Fibroblast of lung (primary cell): Measurements from ENCODE around the gene PCF11. TPM values are rescaled to one million over a fixed set of nuclear protein-coding genes. Genes with fewer than 3 reads are reported as not detected.

ENCODE experiments used
- DNase-seq, 2 donors: peaks; one replicate each; pipeline versions ENCODE4 v3.0.0 to v3.0.0-alpha.2; 2010; ENCODE audit warnings: low read depth in 2 of 2
- H2AFZ ChIP-seq: 2 replicates; pipeline ENCODE4 v1.5.1; 2012; ENCODE audit warnings: low read length, control low read depth, inconsistent platforms
- H3K27ac ChIP-seq: 2 replicates; pipeline ENCODE4 v1.5.1; 2011; ENCODE audit warnings: low read length, control low read depth; ENCODE audit not compliant: insufficient read depth
- H3K27me3 ChIP-seq: 2 replicates; pipeline ENCODE4 v1.5.1; 2011; ENCODE audit warnings: mild to moderate bottlenecking, low read length; ENCODE audit not compliant: control insufficient read depth, insufficient read depth
- H3K36me3 ChIP-seq: 2 replicates; pipeline ENCODE4 v1.5.1; 2011; ENCODE audit warnings: low read length; ENCODE audit not compliant: control insufficient read depth, insufficient read depth
- H3K4me1 ChIP-seq: 2 replicates; pipeline ENCODE4 v1.5.1; 2011; ENCODE audit warnings: low read length; ENCODE audit not compliant: control insufficient read depth, insufficient read depth; ENCODE audit errors: extremely low read depth
- H3K4me2 ChIP-seq: 2 replicates; pipeline ENCODE4 v1.5.1; 2011; ENCODE audit warnings: low read length, control low read depth; ENCODE audit not compliant: insufficient read depth; ENCODE audit errors: extremely low read depth
- H3K4me3 ChIP-seq, 4 experiments: fragments of 200-600 bp in 1 of 4; sonication (generic) in 1 of 4; replicated peaks in 1 of 4; 2 replicates each; pipeline ENCODE4 v1.5.1; 2011 to 2016; ENCODE audit warnings: low read length in 4 of 4, low read depth in 3 of 4, mild to moderate bottlenecking in 3 of 4, control low read depth in 2 of 4, inconsistent platforms in 1 of 4, mixed read lengths in 1 of 4; ENCODE audit not compliant: insufficient read depth in 1 of 4; ENCODE audit errors: control extremely low read depth in 1 of 4
- H3K79me2 ChIP-seq: 2 replicates; pipeline ENCODE4 v1.5.1; 2012; ENCODE audit warnings: mild to moderate bottlenecking, low read length, inconsistent platforms; ENCODE audit not compliant: control insufficient read depth, insufficient read depth
- H3K9ac ChIP-seq: 2 replicates; pipeline ENCODE4 v1.5.1; 2011; ENCODE audit warnings: mild to moderate bottlenecking, low read length, control low read depth; ENCODE audit not compliant: insufficient read depth
- H3K9me3 ChIP-seq: 2 replicates; pipeline ENCODE4 v1.5.1; 2012; ENCODE audit warnings: low read depth, low read length; ENCODE audit not compliant: control insufficient read depth, insufficient read depth
- H4K20me1 ChIP-seq: 2 replicates; pipeline ENCODE4 v1.5.1; 2011; ENCODE audit warnings: low read length; ENCODE audit not compliant: control insufficient read depth, insufficient read depth; ENCODE audit errors: extremely low read depth
- EZH2 ChIP-seq: IDR thresholded peaks from 2 replicates; pipeline ENCODE4 v1.5.1; 2012; ENCODE audit warnings: low read length, control low read depth, mild to moderate bottlenecking; ENCODE audit errors: missing control alignments
- polyA plus RNA-seq, 2 donors: library from polyadenylated mRNA; depleted of rRNA in 1 of 2; stranded (reverse) in 1 of 2; unstranded in 1 of 2; fragments of >200 nt; gene quantifications; 2 replicates each; pipeline ENCODE4 v1.2.1, GENCODE V29; 2011 to 2012; ENCODE audit warnings: missing spikeins in 1 of 2
- total RNA-seq: library from RNA; depleted of rRNA; stranded (reverse); fragments of >200 nt; gene quantifications from 2 replicates; pipeline ENCODE4 v1.2.1, GENCODE V29; 2014
- TF ChIP-seq, protein P1 (sequence below), 2 donors: IDR thresholded peaks in 1 of 2; conservative IDR thresholded peaks in 1 of 2; 1 replicate in 1 of 2; 2 replicates in 1 of 2; pipeline ENCODE4 v1.5.1; 2011 to 2012; ENCODE audit warnings: low read length in 2 of 2, control low read depth in 1 of 2, inconsistent platforms in 1 of 2, low read depth in 1 of 2, mild to moderate bottlenecking in 1 of 2

The PCF11 gene
- total and polyA plus RNA-seq, 2 donors (not counting 1 experiment from before 2014, with no cell fraction given) = 26.6 to 44.8 TPM

DNA sequence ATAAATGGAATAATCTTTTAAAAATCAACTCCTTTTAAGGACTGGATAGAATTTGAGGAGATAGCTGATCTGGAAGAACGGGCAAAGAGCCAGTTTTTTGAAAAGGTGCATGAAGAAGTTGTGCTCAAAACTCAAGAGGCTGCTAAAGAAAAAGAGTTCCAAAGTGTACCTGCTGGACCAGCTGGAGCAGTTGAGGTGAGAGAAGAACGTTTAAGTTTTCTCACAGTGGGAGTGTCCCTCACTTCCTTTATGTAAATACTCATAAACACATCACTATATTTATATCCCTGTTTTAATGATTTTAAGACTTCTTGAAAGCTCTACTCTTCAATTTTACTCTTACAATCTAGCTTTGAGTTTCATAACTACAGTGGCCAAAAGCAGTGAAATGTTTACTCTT is 24.9 kb downstream of the PCF11 start:
- Histone ChIP-seq H3K79me2 (no peaks in the 10 kb centered on the region), H2AFZ (no peak overlapping the region), H3K9ac (no peak overlapping the region), H4K20me1 (no peaks in the 10 kb centered on the region), H3K4me2 (no peak overlapping the region), H3K4me3 (no peak overlapping the region), H3K9me3 (no peaks in the 10 kb centered on the region), H3K36me3 (peaks cover 12% of the 10 kb centered on the region), H3K27ac (no peak overlapping the region), H3K27me3 (no peaks in the 10 kb centered on the region), H3K4me1 (no peaks in the 10 kb centered on the region)
- DNase-seq = no peak
- TF ChIP-seq, protein P1, sequence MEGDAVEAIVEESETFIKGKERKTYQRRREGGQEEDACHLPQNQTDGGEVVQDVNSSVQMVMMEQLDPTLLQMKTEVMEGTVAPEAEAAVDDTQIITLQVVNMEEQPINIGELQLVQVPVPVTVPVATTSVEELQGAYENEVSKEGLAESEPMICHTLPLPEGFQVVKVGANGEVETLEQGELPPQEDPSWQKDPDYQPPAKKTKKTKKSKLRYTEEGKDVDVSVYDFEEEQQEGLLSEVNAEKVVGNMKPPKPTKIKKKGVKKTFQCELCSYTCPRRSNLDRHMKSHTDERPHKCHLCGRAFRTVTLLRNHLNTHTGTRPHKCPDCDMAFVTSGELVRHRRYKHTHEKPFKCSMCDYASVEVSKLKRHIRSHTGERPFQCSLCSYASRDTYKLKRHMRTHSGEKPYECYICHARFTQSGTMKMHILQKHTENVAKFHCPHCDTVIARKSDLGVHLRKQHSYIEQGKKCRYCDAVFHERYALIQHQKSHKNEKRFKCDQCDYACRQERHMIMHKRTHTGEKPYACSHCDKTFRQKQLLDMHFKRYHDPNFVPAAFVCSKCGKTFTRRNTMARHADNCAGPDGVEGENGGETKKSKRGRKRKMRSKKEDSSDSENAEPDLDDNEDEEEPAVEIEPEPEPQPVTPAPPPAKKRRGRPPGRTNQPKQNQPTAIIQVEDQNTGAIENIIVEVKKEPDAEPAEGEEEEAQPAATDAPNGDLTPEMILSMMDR (conservative IDR thresholded peaks at IDR 0.05 in 1 of 2, IDR thresholded peaks at IDR 0.05 in 1 of 2; ENCODE audit: low read depth in 1 of 2, low read length in 2 of 2) = no peak
- no peak for TF ChIP-seq EZH2

DNA sequence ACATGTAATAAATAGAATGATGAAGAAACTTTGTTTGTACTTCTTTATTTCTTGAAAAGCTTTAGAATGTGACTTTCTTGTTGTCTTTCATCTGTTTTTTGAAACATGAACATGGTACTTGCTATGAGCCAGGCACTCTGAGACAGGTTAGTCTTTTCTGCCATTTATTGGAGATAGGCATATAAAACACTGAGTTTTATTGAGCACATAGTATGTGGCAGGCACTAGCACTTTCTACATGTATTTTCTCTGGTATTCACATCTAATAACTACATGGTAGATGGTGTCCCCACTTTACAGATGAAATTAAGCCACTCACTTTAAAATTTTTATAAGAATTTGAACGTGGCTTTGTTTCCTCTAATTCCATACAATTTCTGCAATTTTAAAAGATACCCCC is 28.8 kb downstream of the PCF11 start:
- H3K27ac ChIP-seq = no peak overlapping the region
- H3K9me3 ChIP-seq = no peaks in the 10 kb centered on the region
- no peak overlapping the region for H2AFZ ChIP-seq
- H3K4me2 ChIP-seq = no peak overlapping the region
- TF ChIP-seq, protein P1 (conservative IDR thresholded peaks at IDR 0.05 in 1 of 2, IDR thresholded peaks at IDR 0.05 in 1 of 2; ENCODE audit: low read depth in 1 of 2, low read length in 2 of 2) = no peak
- TF ChIP-seq EZH2 = no peak
- no peaks in the 10 kb centered on the region for H3K27me3 ChIP-seq
- no peak overlapping the region for H3K9ac ChIP-seq
- no peak for DNase-seq
- no peaks in the 10 kb centered on the region for H4K20me1 ChIP-seq
- H3K4me1 ChIP-seq = no peaks in the 10 kb centered on the region
- peaks cover 10% of the 10 kb centered on the region for H3K36me3 ChIP-seq
- H3K79me2 ChIP-seq = no peaks in the 10 kb centered on the region
- H3K4me3 ChIP-seq = no peak overlapping the region

DNA sequence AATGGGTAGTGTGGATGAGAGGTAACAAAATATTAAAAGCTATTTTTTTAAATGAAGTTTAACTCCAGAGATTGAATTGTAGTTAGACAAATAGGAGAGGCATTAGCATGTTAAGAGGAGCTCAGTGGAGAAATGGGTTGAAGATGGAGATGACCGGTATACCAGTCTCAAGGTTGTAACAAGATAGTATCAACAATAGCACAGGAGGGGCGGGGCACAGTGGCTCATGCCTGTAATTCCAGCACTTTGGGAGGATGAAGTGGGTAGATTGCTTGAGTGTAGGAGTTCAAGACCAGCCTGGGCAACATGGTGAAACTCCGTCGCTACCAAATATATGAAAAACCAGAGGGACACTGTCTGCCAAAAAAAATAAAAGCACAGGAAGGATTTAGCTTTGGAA is 30.5 kb downstream of the PCF11 start:
- Histone ChIP-seq H3K4me2 (no peak overlapping the region), H3K9ac (no peak overlapping the region), H3K27me3 (no peaks in the 10 kb centered on the region), H3K9me3 (no peaks in the 10 kb centered on the region), H3K4me3 (no peak overlapping the region), H3K27ac (no peak overlapping the region), H4K20me1 (no peaks in the 10 kb centered on the region), H2AFZ (no peak overlapping the region), H3K4me1 (peaks cover 2% of the 10 kb centered on the region), H3K36me3 (peaks cover 10% of the 10 kb centered on the region), H3K79me2 (peaks cover 6% of the 10 kb centered on the region)
- TF ChIP-seq, protein P1 (conservative IDR thresholded peaks at IDR 0.05 in 1 of 2, IDR thresholded peaks at IDR 0.05 in 1 of 2; ENCODE audit: low read depth in 1 of 2, low read length in 2 of 2) = no peak
- no peak for TF ChIP-seq EZH2
- DNase-seq = no peak
